Endodermal cell (in vitro differentiated cells): ENCODE data around the gene PPP1R10. TPM values are rescaled to one million over a fixed set of nuclear protein-coding genes. Genes with fewer than 3 reads are reported as not detected.

ENCODE experiments used
- DNase-seq: peaks from one replicate; pipeline ENCODE4 v3.0.0-alpha.2; 2017
- H3K27ac ChIP-seq: 2 replicates; pipeline ENCODE4 v1.5.1; 2013; ENCODE audit warnings: mild to moderate bottlenecking, low read depth, low read length, moderate library complexity
- H3K27me3 ChIP-seq: 2 replicates; pipeline ENCODE4 v1.6.1; 2013; ENCODE audit warnings: mild to moderate bottlenecking, low read length, moderate library complexity; ENCODE audit not compliant: insufficient read depth, control insufficient read depth, poor library complexity, severe bottlenecking
- H3K36me3 ChIP-seq: 2 replicates; pipeline ENCODE4 v1.7.0; 2013; ENCODE audit warnings: mild to moderate bottlenecking, low read length, moderate library complexity; ENCODE audit not compliant: control insufficient read depth, insufficient read depth
- H3K4me1 ChIP-seq: one replicate; pipeline ENCODE4 v1.7.0; 2013; ENCODE audit warnings: low read length; ENCODE audit not compliant: control insufficient read depth, insufficient read depth
- H3K4me3 ChIP-seq: 2 replicates; pipeline ENCODE4 v1.5.1; 2013; ENCODE audit warnings: mild to moderate bottlenecking, low read length, moderate library complexity
- H3K9ac ChIP-seq: 2 replicates; pipeline ENCODE4 v1.6.1; 2013; ENCODE audit warnings: mild to moderate bottlenecking, low read length, moderate library complexity; ENCODE audit not compliant: poor library complexity, severe bottlenecking; ENCODE audit errors: extremely low read depth
- H3K9me3 ChIP-seq: 2 replicates; pipeline ENCODE4 v1.6.1; 2013; ENCODE audit warnings: mild to moderate bottlenecking, low read length, moderate library complexity; ENCODE audit not compliant: control insufficient read depth
- H3K27ac Mint-ChIP-seq: 2 replicates; pipeline ENCODE4 v1.8.0; 2020; ENCODE audit warnings: mixed read lengths
- H3K27me3 Mint-ChIP-seq: 2 replicates; pipeline ENCODE4 v1.8.0; 2021; ENCODE audit warnings: mild to moderate bottlenecking, mixed read lengths; ENCODE audit not compliant: insufficient read depth
- H3K36me3 Mint-ChIP-seq: 2 replicates; pipeline ENCODE4 v1.8.0; 2020; ENCODE audit warnings: low read depth, mixed read lengths
- H3K4me1 Mint-ChIP-seq: 2 replicates; pipeline ENCODE4 v1.8.0; 2020; ENCODE audit warnings: mixed read lengths
- H3K4me3 Mint-ChIP-seq: 2 replicates; pipeline ENCODE4 v1.8.0; 2020; ENCODE audit warnings: mild to moderate bottlenecking, moderate library complexity, mixed read lengths
- H3K9me3 Mint-ChIP-seq: 2 replicates; pipeline ENCODE4 v1.8.0; 2020; ENCODE audit warnings: mild to moderate bottlenecking, mixed read lengths
- CTCF ChIP-seq: fragments of 200-600 bp; sonication (generic); conservative IDR thresholded peaks from 2 replicates; pipeline ENCODE4 v1.5.0; 2021; ENCODE audit warnings: antibody characterized with exemption, mild to moderate bottlenecking
- WGBS, 2 experiments: methylation state at CpG; one replicate each; pipeline versions ENCODE4 v1.1.5 to v1.1.7; 2013; ENCODE audit warnings: missing lambda C conversion rate in 2 of 2, mixed read lengths in 1 of 2; ENCODE audit not compliant: insufficient coverage in 1 of 2, insufficient read length in 1 of 2; 5-methylcytosine and 5-hydroxymethylcytosine counted together
- total RNA-seq, 2 donors: library from RNA; stranded (reverse); fragmentation: NEBNext Ultra II Directional in 1 of 2; extraction: Animal tissue kit (Norgen Biotek cat#: 25700) in 1 of 2; gene quantifications; 2 replicates in 1 of 2; 3 replicates in 1 of 2; pipeline ENCODE4 v1.2.1, GENCODE V29; 2021

PPP1R10 gene
- total RNA-seq, 2 donors from 2014 or later, result 122 to 126 TPM

DNA sequence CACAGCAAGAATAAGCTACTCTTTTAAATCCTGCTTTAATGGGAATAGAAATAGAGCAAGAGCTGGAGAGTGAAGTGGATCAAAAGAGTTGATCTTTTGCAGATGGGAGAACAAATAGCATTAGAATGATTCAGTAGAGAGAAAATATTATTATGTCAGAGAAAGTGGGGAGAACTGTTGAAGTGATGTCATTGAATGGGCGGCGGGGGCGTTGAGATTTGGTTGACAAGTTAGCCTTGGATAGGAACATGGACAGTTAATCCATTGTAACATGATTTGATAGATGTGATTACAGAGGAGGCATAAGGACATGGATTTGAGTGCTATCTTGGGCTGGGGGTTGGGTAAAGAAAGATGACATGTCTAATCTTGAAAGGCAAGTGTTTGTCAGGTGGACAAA, 18.8 kb upstream of the PPP1R10 start:
- Histone ChIP-seq H3K27me3 (no peaks in the 10 kb centered on the region), H3K36me3 (peaks cover 59% of the 10 kb centered on the region), H3K4me3 (no peak overlapping the region), H3K4me1 (no peaks in the 10 kb centered on the region), H3K9me3 (peaks cover 4% of the 10 kb centered on the region), H3K9ac (no peak overlapping the region), H3K27ac (no peak overlapping the region)
- Mint-ChIP-seq H3K27me3 (no peaks in the 10 kb centered on the region), H3K9me3 (peaks cover 1% of the 10 kb centered on the region), H3K4me1 (no peaks in the 10 kb centered on the region), H3K36me3 (peaks cover 62% of the 10 kb centered on the region), H3K4me3 (no peak overlapping the region), H3K27ac (no peak overlapping the region)
- 97 to 100% methylated on average over 3 of the region's 3 CpGs for WGBS, 2 experiments
- TF ChIP-seq CTCF, result no peak
- no peak for DNase-seq

- Histone ChIP-seq H3K36me3 (peaks cover 80% of the 10 kb centered on the region), H3K27ac (peak within 1 kb of the TSS; percentile 87), H3K4me1 (no peaks in the 10 kb centered on the region), H3K27me3 (no peaks in the 10 kb centered on the region), H3K4me3 (peak within 1 kb of the TSS; percentile 98), H3K9me3 (no peaks in the 10 kb centered on the region), H3K9ac (peak within 1 kb of the TSS; percentile 81)
- TF ChIP-seq CTCF, result peak; percentile 64
- peaks cover 66% of the 10 kb centered on the region for H3K36me3 Mint-ChIP-seq
- H3K4me3 Mint-ChIP-seq, result peak within 1 kb of the TSS; percentile 91
- WGBS, 2 experiments, result 4 to 7% methylated on average over 24 to 36 of the region's 36 CpGs
- no peaks in the 10 kb centered on the region for H3K9me3 Mint-ChIP-seq
- H3K27ac Mint-ChIP-seq, result peak within 1 kb of the TSS; percentile 98
- H3K4me1 Mint-ChIP-seq, result peaks cover 9% of the 10 kb centered on the region
- peak; percentile 95 for DNase-seq
- H3K27me3 Mint-ChIP-seq, result no peaks in the 10 kb centered on the region
Observed at GRCh38 chr6:30626484-30627366, 9.7 kb upstream of the PPP1R10 start, which contains the start of gene ATAT1. TSS of gene ATAT1 (plus strand) at chr6:30626874.

GRCh38 chr6:30625511-30625910, 8.5 kb upstream of the PPP1R10 start:
- TF ChIP-seq CTCF, result no peak
- no peak overlapping the region for H3K9ac ChIP-seq
- peaks cover 77% of the 10 kb centered on the region for H3K36me3 ChIP-seq
- Mint-ChIP-seq H3K9me3 (no peaks in the 10 kb centered on the region), H3K36me3 (peaks cover 66% of the 10 kb centered on the region), H3K4me1 (peaks cover 9% of the 10 kb centered on the region), H3K27me3 (no peaks in the 10 kb centered on the region), H3K27ac (no peak overlapping the region), H3K4me3 (no peak overlapping the region)
- H3K4me3 ChIP-seq, result no peak overlapping the region
- no peaks in the 10 kb centered on the region for H3K27me3 ChIP-seq
- WGBS, 2 experiments, result 95 to 97% methylated on average over 8 of the region's 8 CpGs
- H3K27ac ChIP-seq, result no peak overlapping the region
- DNase-seq, result no peak
- H3K9me3 ChIP-seq, result no peaks in the 10 kb centered on the region
- no peaks in the 10 kb centered on the region for H3K4me1 ChIP-seq
